ENCODE measurements around the gene MAN1A1. TPM values are rescaled to one million over a fixed set of nuclear protein-coding genes. Genes with fewer than 3 reads are reported as not detected.

The MAN1A1 gene
- total RNA-seq, 1 donor = 79.6 TPM

DNA sequence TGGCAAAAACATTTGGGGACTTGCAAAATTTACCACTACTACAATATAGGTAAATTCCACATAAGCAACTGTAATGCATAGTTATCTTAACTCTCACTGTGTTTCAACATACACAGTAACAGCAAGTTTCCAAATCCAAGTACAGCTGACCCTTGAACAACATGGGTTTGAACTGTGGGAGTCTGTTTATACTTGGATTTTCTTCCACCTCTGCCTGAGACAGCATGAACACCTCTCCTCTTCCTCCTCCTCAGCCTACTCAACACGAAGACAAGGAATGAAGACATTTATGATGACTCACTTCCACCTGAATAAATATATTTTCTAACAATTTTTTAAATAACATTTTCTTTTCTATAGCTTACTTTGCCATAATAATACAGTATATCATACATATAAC, 25.6 kb downstream of the MAN1A1 start:
- Histone ChIP-seq H2AFZ (ENCODE audit: low read length) (no peak overlapping the region), H3K79me2 (ENCODE audit: insufficient read depth, low read length) (no peaks in the 10 kb centered on the region), H3K4me1 (ENCODE audit: insufficient read depth, low read length) (no peaks in the 10 kb centered on the region), H3K4me2 (ENCODE audit: insufficient read depth, low read length) (no peak overlapping the region), H3K27ac (ENCODE audit: low read depth, low read length) (no peak overlapping the region), H3K27me3 (ENCODE audit: insufficient read depth, low read length) (no peaks in the 10 kb centered on the region), H3K4me3 (ENCODE audit: insufficient read depth, low read length) (no peak overlapping the region), H3K9me3 (ENCODE audit: low read depth, low read length) (no peaks in the 10 kb centered on the region), H4K20me1 (ENCODE audit: insufficient read depth, low read length) (peaks cover 5% of the 10 kb centered on the region), H3K36me3 (ENCODE audit: insufficient read depth, low read length) (no peaks in the 10 kb centered on the region)
- DNase-seq (ENCODE audit: insufficient read length, low spot score, missing footprints) = no peak
- TF ChIP-seq, protein P1, sequence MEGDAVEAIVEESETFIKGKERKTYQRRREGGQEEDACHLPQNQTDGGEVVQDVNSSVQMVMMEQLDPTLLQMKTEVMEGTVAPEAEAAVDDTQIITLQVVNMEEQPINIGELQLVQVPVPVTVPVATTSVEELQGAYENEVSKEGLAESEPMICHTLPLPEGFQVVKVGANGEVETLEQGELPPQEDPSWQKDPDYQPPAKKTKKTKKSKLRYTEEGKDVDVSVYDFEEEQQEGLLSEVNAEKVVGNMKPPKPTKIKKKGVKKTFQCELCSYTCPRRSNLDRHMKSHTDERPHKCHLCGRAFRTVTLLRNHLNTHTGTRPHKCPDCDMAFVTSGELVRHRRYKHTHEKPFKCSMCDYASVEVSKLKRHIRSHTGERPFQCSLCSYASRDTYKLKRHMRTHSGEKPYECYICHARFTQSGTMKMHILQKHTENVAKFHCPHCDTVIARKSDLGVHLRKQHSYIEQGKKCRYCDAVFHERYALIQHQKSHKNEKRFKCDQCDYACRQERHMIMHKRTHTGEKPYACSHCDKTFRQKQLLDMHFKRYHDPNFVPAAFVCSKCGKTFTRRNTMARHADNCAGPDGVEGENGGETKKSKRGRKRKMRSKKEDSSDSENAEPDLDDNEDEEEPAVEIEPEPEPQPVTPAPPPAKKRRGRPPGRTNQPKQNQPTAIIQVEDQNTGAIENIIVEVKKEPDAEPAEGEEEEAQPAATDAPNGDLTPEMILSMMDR (IDR thresholded peaks at IDR 0.05; ENCODE audit: extremely low read depth, low read depth, low read length) = no peak

DNA sequence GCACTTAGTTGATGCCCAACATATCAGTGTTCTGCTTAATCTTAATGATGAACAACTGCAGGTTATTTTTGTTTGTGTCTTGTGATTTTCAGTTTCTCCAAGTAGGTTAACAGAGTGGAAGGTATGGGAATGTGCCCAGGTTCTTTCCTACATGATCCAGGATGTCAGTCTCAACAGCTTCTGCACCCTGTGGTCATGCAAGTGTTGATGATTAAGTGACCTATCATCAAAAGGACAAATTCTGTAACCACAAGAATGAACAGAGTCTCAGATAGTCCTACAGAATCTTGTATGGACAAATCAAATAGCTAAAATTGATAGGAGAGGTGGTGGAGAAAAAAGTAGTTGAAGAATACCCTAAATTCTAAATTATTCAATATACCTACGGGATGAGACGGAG, 26.1 kb downstream of the MAN1A1 start:
- no peaks in the 10 kb centered on the region for H3K4me1 ChIP-seq (ENCODE audit: insufficient read depth, low read length)
- no peaks in the 10 kb centered on the region for H3K9me3 ChIP-seq (ENCODE audit: low read depth, low read length)
- DNase-seq (ENCODE audit: insufficient read length, low spot score, missing footprints) = no peak
- H4K20me1 ChIP-seq (ENCODE audit: insufficient read depth, low read length) = peaks cover 5% of the 10 kb centered on the region
- no peak overlapping the region for H2AFZ ChIP-seq (ENCODE audit: low read length)
- no peak overlapping the region for H3K27ac ChIP-seq (ENCODE audit: low read depth, low read length)
- TF ChIP-seq, protein P1 (IDR thresholded peaks at IDR 0.05; ENCODE audit: extremely low read depth, low read depth, low read length) = no peak
- no peak overlapping the region for H3K4me2 ChIP-seq (ENCODE audit: insufficient read depth, low read length)
- H3K27me3 ChIP-seq (ENCODE audit: insufficient read depth, low read length) = no peaks in the 10 kb centered on the region
- no peak overlapping the region for H3K4me3 ChIP-seq (ENCODE audit: insufficient read depth, low read length)
- H3K79me2 ChIP-seq (ENCODE audit: insufficient read depth, low read length) = no peaks in the 10 kb centered on the region
- H3K36me3 ChIP-seq (ENCODE audit: insufficient read depth, low read length) = no peaks in the 10 kb centered on the region

DNA sequence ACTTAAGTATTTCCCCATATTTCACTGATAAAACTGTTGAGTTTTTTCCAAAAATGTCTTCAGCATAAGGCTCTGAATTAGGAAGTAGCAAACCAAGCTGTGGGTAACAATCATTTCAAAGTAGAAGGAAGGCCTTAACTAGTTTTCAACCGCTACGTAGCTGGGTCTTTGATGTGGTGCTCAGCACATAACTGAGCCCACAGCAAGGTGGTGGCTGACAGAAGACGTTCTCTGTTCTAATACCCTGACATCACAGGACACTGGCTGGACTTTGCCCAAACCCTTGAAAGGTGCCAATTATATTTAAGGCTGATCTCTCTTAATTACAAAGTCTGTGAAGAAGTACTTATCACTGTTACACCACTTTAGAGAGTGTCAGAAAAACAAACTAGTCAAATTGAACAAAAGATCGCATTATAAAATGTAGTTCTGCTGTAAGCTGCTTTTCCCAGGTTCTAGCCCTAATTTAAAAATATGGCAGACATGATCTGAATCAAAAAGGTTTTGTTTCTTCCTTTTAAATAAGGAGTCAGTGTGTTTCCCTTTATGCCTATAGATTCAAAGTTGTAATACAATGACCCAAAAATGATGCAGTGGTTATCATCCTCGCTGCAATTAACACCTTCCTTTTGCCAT, 26.7 kb downstream of the MAN1A1 start:
- Histone ChIP-seq H3K4me1 (ENCODE audit: insufficient read depth, low read length) (no peaks in the 10 kb centered on the region), H3K4me3 (ENCODE audit: insufficient read depth, low read length) (no peak overlapping the region), H3K27me3 (ENCODE audit: insufficient read depth, low read length) (no peaks in the 10 kb centered on the region), H4K20me1 (ENCODE audit: insufficient read depth, low read length) (peaks cover under 1% of the 10 kb centered on the region), H3K4me2 (ENCODE audit: insufficient read depth, low read length) (no peak overlapping the region), H3K36me3 (ENCODE audit: insufficient read depth, low read length) (no peaks in the 10 kb centered on the region), H3K9me3 (ENCODE audit: low read depth, low read length) (no peaks in the 10 kb centered on the region), H3K27ac (ENCODE audit: low read depth, low read length) (no peak overlapping the region), H3K79me2 (ENCODE audit: insufficient read depth, low read length) (no peaks in the 10 kb centered on the region), H2AFZ (ENCODE audit: low read length) (no peak overlapping the region)
- TF ChIP-seq, protein P1 (IDR thresholded peaks at IDR 0.05; ENCODE audit: extremely low read depth, low read depth, low read length) = no peak
- no peak for DNase-seq (ENCODE audit: insufficient read length, low spot score, missing footprints)

DNA sequence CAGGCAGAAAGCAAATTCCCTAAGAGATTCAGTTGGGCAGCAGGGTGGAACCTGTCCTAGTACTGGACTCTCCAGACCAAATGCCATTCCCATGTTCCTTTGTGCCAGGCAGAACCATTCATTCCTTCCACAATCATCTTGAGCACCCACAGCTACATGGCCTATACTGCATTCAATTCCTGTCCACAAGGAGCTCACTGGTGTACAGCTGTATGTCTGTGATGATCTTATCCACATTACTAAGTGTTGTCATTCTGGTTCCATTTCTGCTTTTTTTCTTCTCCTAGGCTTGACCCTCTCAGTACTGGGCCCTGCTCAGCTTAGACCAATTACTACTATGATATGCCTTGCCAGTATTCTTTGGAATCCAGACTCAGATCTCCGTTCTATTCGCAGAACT, 27.5 kb downstream of the MAN1A1 start:
- H3K9me3 ChIP-seq (ENCODE audit: low read depth, low read length) = no peaks in the 10 kb centered on the region
- H3K36me3 ChIP-seq (ENCODE audit: insufficient read depth, low read length) = no peaks in the 10 kb centered on the region
- no peaks in the 10 kb centered on the region for H4K20me1 ChIP-seq (ENCODE audit: insufficient read depth, low read length)
- TF ChIP-seq, protein P1 (IDR thresholded peaks at IDR 0.05; ENCODE audit: extremely low read depth, low read depth, low read length) = no peak
- no peak overlapping the region for H3K27ac ChIP-seq (ENCODE audit: low read depth, low read length)
- no peak for DNase-seq (ENCODE audit: insufficient read length, low spot score, missing footprints)
- no peak overlapping the region for H3K4me3 ChIP-seq (ENCODE audit: insufficient read depth, low read length)
- H3K79me2 ChIP-seq (ENCODE audit: insufficient read depth, low read length) = no peaks in the 10 kb centered on the region
- H2AFZ ChIP-seq (ENCODE audit: low read length) = no peak overlapping the region
- no peak overlapping the region for H3K4me2 ChIP-seq (ENCODE audit: insufficient read depth, low read length)
- H3K27me3 ChIP-seq (ENCODE audit: insufficient read depth, low read length) = no peaks in the 10 kb centered on the region
- H3K4me1 ChIP-seq (ENCODE audit: insufficient read depth, low read length) = no peaks in the 10 kb centered on the region
